HG02642 (cell line): ENCODE measurements around the gene TFDP2.
"Not testable (repeated sequence)": the region's sequence is repeated elsewhere in the genome, so short reads cannot be mapped to it uniquely, and the experiment has no call there.

Source experiments
- ATAC-seq: cut with Tn5 transposase; IDR thresholded peaks from one replicate; pipeline ENCODE4 v1.9.1; 2021; ENCODE audit warnings: mild to moderate bottlenecking; ENCODE audit not compliant: unreplicated experiment, poor library complexity

TFDP2 gene

GRCh38 chr3:142077859-142078500 is 71.4 kb downstream of the TFDP2 start:
- ATAC-seq: no peak

- ATAC-seq: no peak
Measured at GRCh38 chr3:142077155-142077858, 72.0 kb downstream of the TFDP2 start.

- ATAC-seq: not testable (repeated sequence)
Measured at GRCh38 chr3:142075656-142076055, 73.7 kb downstream of the TFDP2 start.

GRCh38 chr3:142072816-142073215 is 76.5 kb downstream of the TFDP2 start:
- no peak for ATAC-seq

GRCh38 chr3:142065932-142066331 is 83.4 kb downstream of the TFDP2 start:
- ATAC-seq: no peak

- no peak for ATAC-seq
Measured at GRCh38 chr3:142065344-142065743, 84.0 kb downstream of the TFDP2 start.

- no peak for ATAC-seq
Measured at GRCh38 chr3:142064454-142064853, 84.9 kb downstream of the TFDP2 start.

GRCh38 chr3:142057331-142057725 is 92.0 kb downstream of the TFDP2 start:
- ATAC-seq: no peak

GRCh38 chr3:142056656-142057330 is 92.6 kb downstream of the TFDP2 start:
- no peak for ATAC-seq

GRCh38 chr3:142053835-142054234 is 95.5 kb downstream of the TFDP2 start:
- no peak for ATAC-seq

- no peak for ATAC-seq
Measured at GRCh38 chr3:142053244-142053643, 96.1 kb downstream of the TFDP2 start.

GRCh38 chr3:142051351-142051750 is 98.0 kb downstream of the TFDP2 start:
- no peak for ATAC-seq

GRCh38 chr3:142047021-142047369 is 102.3 kb downstream of the TFDP2 start:
- no peak for ATAC-seq

- no peak for ATAC-seq
Measured at GRCh38 chr3:142046320-142047020, 102.9 kb downstream of the TFDP2 start.

- no peak for ATAC-seq
Measured at GRCh38 chr3:142040941-142041491, 108.3 kb downstream of the TFDP2 start.

- ATAC-seq: no peak
Measured at GRCh38 chr3:142035308-142035922, 113.9 kb downstream of the TFDP2 start.

GRCh38 chr3:142033292-142033691 is 116.1 kb downstream of the TFDP2 start:
- ATAC-seq: no peak

- no peak for ATAC-seq
Measured at GRCh38 chr3:142031575-142031974, 117.8 kb downstream of the TFDP2 start.

GRCh38 chr3:142029791-142030190 is 119.6 kb downstream of the TFDP2 start:
- ATAC-seq: no peak

- ATAC-seq: peak; percentile 44
Measured at GRCh38 chr3:142029052-142029642, 120.2 kb downstream of the TFDP2 start.
